ENCODE results near the gene KRT73. TPM values are rescaled to one million over a fixed set of nuclear protein-coding genes. Genes with fewer than 3 reads are reported as not detected.

KRT73 gene
- total and polyA plus RNA-seq, 2 experiments from 2014 or later = not detected

DNA sequence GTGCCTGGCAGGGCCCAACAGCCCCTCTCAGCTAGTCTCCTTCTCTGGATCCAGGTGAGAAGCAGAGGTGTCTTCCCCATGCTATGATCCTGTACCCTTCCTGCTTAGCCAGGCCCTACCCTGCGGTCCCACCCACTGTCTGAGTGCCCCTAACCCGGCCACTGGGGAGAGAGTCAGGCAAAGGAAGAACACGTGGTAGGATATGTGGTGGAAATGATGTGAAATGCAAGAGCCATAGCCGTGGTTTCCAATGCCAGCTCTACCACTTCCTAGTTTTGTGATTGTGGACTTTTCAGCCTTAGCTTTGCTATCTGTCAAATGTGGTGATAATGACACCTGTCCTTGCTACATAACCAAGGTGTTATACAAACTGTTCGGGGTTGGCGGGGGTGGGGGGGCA is 17.8 kb upstream of the KRT73 start (continued):
- TF ChIP-seq, protein P1, sequence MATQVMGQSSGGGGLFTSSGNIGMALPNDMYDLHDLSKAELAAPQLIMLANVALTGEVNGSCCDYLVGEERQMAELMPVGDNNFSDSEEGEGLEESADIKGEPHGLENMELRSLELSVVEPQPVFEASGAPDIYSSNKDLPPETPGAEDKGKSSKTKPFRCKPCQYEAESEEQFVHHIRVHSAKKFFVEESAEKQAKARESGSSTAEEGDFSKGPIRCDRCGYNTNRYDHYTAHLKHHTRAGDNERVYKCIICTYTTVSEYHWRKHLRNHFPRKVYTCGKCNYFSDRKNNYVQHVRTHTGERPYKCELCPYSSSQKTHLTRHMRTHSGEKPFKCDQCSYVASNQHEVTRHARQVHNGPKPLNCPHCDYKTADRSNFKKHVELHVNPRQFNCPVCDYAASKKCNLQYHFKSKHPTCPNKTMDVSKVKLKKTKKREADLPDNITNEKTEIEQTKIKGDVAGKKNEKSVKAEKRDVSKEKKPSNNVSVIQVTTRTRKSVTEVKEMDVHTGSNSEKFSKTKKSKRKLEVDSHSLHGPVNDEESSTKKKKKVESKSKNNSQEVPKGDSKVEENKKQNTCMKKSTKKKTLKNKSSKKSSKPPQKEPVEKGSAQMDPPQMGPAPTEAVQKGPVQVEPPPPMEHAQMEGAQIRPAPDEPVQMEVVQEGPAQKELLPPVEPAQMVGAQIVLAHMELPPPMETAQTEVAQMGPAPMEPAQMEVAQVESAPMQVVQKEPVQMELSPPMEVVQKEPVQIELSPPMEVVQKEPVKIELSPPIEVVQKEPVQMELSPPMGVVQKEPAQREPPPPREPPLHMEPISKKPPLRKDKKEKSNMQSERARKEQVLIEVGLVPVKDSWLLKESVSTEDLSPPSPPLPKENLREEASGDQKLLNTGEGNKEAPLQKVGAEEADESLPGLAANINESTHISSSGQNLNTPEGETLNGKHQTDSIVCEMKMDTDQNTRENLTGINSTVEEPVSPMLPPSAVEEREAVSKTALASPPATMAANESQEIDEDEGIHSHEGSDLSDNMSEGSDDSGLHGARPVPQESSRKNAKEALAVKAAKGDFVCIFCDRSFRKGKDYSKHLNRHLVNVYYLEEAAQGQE (IDR thresholded peaks at IDR 0.05; ENCODE audit: unreplicated experiment) = no peak
- TF ChIP-seq STAT1 (IDR thresholded peaks at IDR 0.05; ENCODE audit: unreplicated experiment) (no peak), NANOG (IDR thresholded peaks at IDR 0.05; ENCODE audit: borderline replicate concordance) (no peak), EZH2 (IDR thresholded peaks at IDR 0.05; ENCODE audit: low read depth, unreplicated experiment) (no peak), ZNF331 (CRISPR knock-in tag; IDR thresholded peaks at IDR 0.05; ENCODE audit: low read depth) (no peak), ZNF114 (CRISPR knock-in tag; IDR thresholded peaks at IDR 0.05) (no peak), EZH2phosphoT487 (IDR thresholded peaks at IDR 0.05; ENCODE audit: unreplicated experiment) (no peak), POLR2AphosphoS5 (IDR thresholded peaks at IDR 0.05; ENCODE audit: low read depth) (no peak)
- TF ChIP-seq, protein P2, sequence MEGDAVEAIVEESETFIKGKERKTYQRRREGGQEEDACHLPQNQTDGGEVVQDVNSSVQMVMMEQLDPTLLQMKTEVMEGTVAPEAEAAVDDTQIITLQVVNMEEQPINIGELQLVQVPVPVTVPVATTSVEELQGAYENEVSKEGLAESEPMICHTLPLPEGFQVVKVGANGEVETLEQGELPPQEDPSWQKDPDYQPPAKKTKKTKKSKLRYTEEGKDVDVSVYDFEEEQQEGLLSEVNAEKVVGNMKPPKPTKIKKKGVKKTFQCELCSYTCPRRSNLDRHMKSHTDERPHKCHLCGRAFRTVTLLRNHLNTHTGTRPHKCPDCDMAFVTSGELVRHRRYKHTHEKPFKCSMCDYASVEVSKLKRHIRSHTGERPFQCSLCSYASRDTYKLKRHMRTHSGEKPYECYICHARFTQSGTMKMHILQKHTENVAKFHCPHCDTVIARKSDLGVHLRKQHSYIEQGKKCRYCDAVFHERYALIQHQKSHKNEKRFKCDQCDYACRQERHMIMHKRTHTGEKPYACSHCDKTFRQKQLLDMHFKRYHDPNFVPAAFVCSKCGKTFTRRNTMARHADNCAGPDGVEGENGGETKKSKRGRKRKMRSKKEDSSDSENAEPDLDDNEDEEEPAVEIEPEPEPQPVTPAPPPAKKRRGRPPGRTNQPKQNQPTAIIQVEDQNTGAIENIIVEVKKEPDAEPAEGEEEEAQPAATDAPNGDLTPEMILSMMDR (conservative IDR thresholded peaks at IDR 0.05; ENCODE audit: low read depth in 2 of 2) = no peak
- TF ChIP-seq, protein P3, sequence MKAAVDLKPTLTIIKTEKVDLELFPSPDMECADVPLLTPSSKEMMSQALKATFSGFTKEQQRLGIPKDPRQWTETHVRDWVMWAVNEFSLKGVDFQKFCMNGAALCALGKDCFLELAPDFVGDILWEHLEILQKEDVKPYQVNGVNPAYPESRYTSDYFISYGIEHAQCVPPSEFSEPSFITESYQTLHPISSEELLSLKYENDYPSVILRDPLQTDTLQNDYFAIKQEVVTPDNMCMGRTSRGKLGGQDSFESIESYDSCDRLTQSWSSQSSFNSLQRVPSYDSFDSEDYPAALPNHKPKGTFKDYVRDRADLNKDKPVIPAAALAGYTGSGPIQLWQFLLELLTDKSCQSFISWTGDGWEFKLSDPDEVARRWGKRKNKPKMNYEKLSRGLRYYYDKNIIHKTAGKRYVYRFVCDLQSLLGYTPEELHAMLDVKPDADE (IDR thresholded peaks at IDR 0.05) = no peak

DNA sequence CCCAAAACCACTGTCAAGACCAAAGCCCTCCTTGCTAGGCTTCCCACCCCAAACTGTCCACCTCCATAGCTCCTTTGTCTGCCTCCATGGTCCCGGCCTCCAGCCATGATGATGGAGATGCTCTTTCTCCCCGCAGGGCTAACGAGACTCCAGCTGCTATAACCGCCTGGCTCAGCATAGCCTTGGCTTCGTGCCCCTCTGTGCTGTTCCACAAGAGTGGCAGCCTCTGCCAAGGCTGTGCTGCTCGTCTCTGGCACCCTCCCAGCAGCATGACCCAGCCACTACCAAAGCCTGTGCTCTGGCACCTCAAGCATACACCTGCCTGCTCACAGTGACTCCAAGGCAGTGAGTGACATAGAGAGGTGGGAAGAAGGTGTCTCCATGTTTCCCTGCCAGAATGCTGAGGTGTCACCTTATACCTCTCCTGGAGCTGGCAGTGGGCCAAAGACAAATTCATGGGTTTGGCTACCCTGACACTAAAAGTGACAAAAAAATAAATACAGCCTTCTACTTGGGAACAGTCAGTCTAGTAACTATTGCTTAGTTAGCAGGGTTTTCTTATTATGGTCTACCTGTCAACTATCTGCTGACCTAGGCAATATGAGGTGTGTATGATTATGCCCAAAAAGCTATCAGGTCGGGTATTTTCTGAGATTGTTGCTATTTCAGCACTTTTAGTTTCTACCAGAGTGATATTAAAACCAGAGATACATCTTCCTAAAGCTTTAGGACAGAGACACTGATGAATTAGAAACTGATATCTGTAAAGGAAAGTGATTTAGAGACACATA is 16.1 kb upstream of the KRT73 start:
- Histone ChIP-seq H4K20me1 (replicated peaks; ENCODE audit: insufficient read depth) (no peaks in the 10 kb centered on the region), H3K4me3 (no peak overlapping the region), H3K4me2 (no peak overlapping the region), H3K27ac (ENCODE audit: low read depth) (no peak overlapping the region), H3K4me1 (ENCODE audit: insufficient read depth) (no peaks in the 10 kb centered on the region), H3K27me3 (ENCODE audit: insufficient read depth) (no peaks in the 10 kb centered on the region), H3K79me2 (replicated peaks; ENCODE audit: insufficient read depth) (no peaks in the 10 kb centered on the region), H2AFZ (no peak overlapping the region), H3K9me2 (ENCODE audit: insufficient read depth) (no peaks in the 10 kb centered on the region), H3K36me3 (ENCODE audit: insufficient read depth) (no peaks in the 10 kb centered on the region), H3F3A (replicated peaks; ENCODE audit: low read depth) (no peaks in the 10 kb centered on the region)
- Mint-ChIP-seq H3K4me3 (no peak overlapping the region), H3K36me3 (ENCODE audit: low read depth) (no peaks in the 10 kb centered on the region), H3K4me1 (no peaks in the 10 kb centered on the region), H3K9me3 (no peaks in the 10 kb centered on the region), H3K27me3 (ENCODE audit: insufficient read depth, low read depth, poor library complexity) (peaks cover 2% of the 10 kb centered on the region), H3K27ac (no peak overlapping the region)
- ATAC-seq (no peak), DNase-seq (ENCODE audit: low spot score) (no peak)
- TF ChIP-seq, protein P3 (IDR thresholded peaks at IDR 0.05) = no peak
- TF ChIP-seq NANOG (IDR thresholded peaks at IDR 0.05; ENCODE audit: borderline replicate concordance) = no peak
- TF ChIP-seq STAT1 (IDR thresholded peaks at IDR 0.05; ENCODE audit: unreplicated experiment) = no peak
- TF ChIP-seq ZNF114 (CRISPR knock-in tag; IDR thresholded peaks at IDR 0.05) = no peak
- no peak for TF ChIP-seq POLR2AphosphoS5 (IDR thresholded peaks at IDR 0.05; ENCODE audit: low read depth)
- TF ChIP-seq EZH2 (IDR thresholded peaks at IDR 0.05; ENCODE audit: low read depth, unreplicated experiment) = no peak

Measured in GM23338 (cell line).